ENCODE results near the gene AARS2. TPM values are rescaled to one million over a fixed set of nuclear protein-coding genes. Genes with fewer than 3 reads are reported as not detected.
A peak's percentile ranks its signal among the peaks of the same experiment; 100 is the strongest.

AARS2 gene
- total and polyA plus RNA-seq, 9 of the 15 experiments (the other 6 are each of a cell fraction or from before 2014, with no cell fraction given): 0.97 to 34.0 (median 18.3) TPM

GRCh38 chr6:44255871-44256774, 57.0 kb downstream of the AARS2 start:
- peaks cover 19% of the 10 kb centered on the region for H3K9me1 ChIP-seq (ENCODE audit: control insufficient read depth, insufficient read depth, low read length)
- H3K4me1 ChIP-seq (replicated peaks in 1 of 2; ENCODE audit: control insufficient read depth in 2 of 2, insufficient read depth in 2 of 2, low read length in 2 of 2): peaks cover 35 to 41% of the 10 kb centered on the region in 2 experiments; a peak in 4 of 5 replicates
- 13% methylated on average over 15 of the region's 15 CpGs for WGBS (ENCODE audit: insufficient coverage, low coverage, missing lambda C conversion rate)
- POLR2A ChIA-PET: interaction anchor here (0.5 to 3.2 kb wide), 32 partner anchors 11 to 1415 kb away, joined by 3 to 144 read pairs (median 4); partner anchors contain the start of genes HSP90AB1 and TMEM151B
- peak in 2 of 4 experiments; percentile 50 to 57 for DNase-seq (ENCODE audit: extremely low read depth in 1 of 4, low spot score in 3 of 4)
- TSS peak; percentile 29 for BruUV-seq (replicated peaks)
- peak; percentile 1; the same call in 1 of the 3 replicates for ATAC-seq
- CTCF ChIA-PET (ENCODE audit: low intra/inter-chr PET ratio): interaction anchor here (1.3 kb wide), 1 partner anchor 481 kb away, joined by 3 read pairs; no protein-coding TSS in a partner anchor
- H2AFZ ChIP-seq (ENCODE audit: low read depth, low read length): 0 out of 2 replicates have a peak overlapping the region, but pooled peaks have one; percentile 87
- H3K9me3 ChIP-seq (replicated peaks; ENCODE audit: control insufficient read depth, insufficient read depth, low read depth, low read length): no peaks in the 10 kb centered on the region
- in situ Hi-C loops (cut with MboI) (no loop called here), intact Hi-C loops (cut with micrococcal nuclease) (no loop called here)
- H3K79me2 ChIP-seq (ENCODE audit: control insufficient read depth, insufficient read depth, low read length): peaks cover 36% of the 10 kb centered on the region
- FAIRE-seq: no peak
- H3K9ac ChIP-seq (ENCODE audit: insufficient read depth in 1 of 2, low read depth in 2 of 2, low read length in 2 of 2): peak overlapping the region; percentile 85 to 93
- H4K20me1 ChIP-seq (replicated peaks; ENCODE audit: control insufficient read depth, insufficient read depth, low read length): peaks cover 51% of the 10 kb centered on the region
- peaks cover 79% of the 10 kb centered on the region for H3K36me3 ChIP-seq (ENCODE audit: control insufficient read depth, insufficient read depth, low read length)
- peak overlapping the region; percentile 89 for H3K4me2 ChIP-seq (ENCODE audit: insufficient read depth, low read length)
- peak overlapping the region; percentile 93 for H3K27ac ChIP-seq (ENCODE audit: extremely low read depth, low read depth, low read length)
- peak overlapping the region; percentile 81 for H3K4me3 ChIP-seq
- H3K27me3 ChIP-seq (ENCODE audit: control insufficient read depth in 2 of 2, insufficient read depth in 2 of 2, low read length in 2 of 2): no peaks in the 10 kb centered on the region
- TF ChIP-seq FOXP1 (CRISPR knock-in tag; IDR thresholded peaks at IDR 0.05) (no peak), RBM15 (IDR thresholded peaks at IDR 0.05; ENCODE audit: insufficient read depth, low read length) (no peak), ZNF507 (tag; conservative IDR thresholded peaks at IDR 0.05) (no peak), E4F1 (CRISPR knock-in tag; IDR thresholded peaks at IDR 0.05; ENCODE audit: borderline replicate concordance) (no peak), POLR2AphosphoS5 (IDR thresholded peaks at IDR 0.05; ENCODE audit: control insufficient read depth, insufficient read depth, low read depth, low read length) (0 out of 2 replicates have a peak, but pooled peaks have one; percentile 18), FOXP4 (CRISPR knock-in tag; IDR thresholded peaks at IDR 0.05; ENCODE audit: borderline replicate concordance) (no peak), ESRRB (CRISPR knock-in tag; IDR thresholded peaks at IDR 0.05; ENCODE audit: borderline replicate concordance) (no peak), RUNX1 (IDR thresholded peaks at IDR 0.05; ENCODE audit: low read depth) (0 out of 2 replicates have a peak, but pooled peaks have one; percentile 38), VEZF1 (CRISPR knock-in tag; IDR thresholded peaks at IDR 0.05) (no peak), ZNF175 (CRISPR knock-in tag; IDR thresholded peaks at IDR 0.05; ENCODE audit: low read depth) (no peak), HNRNPH1 (optimal IDR thresholded peaks at IDR 0.05; ENCODE audit: low read depth, low read length) (no peak), GTF2B (IDR thresholded peaks at IDR 0.05; ENCODE audit: extremely low read depth, insufficient read length) (no peak)
